AG09309 (cell line): ENCODE measurements around the gene FKRP.

Experiments used
- DNase-seq: peaks from one replicate; pipeline ENCODE4 v3.0.0-alpha.2; 2010; ENCODE audit warnings: low read depth
- H3K4me3 ChIP-seq: 2 replicates; pipeline ENCODE4 v1.5.1; 2011; ENCODE audit warnings: mild to moderate bottlenecking, low read depth, low read length, moderate library complexity; ENCODE audit not compliant: control insufficient read depth
- CTCF ChIP-seq: IDR thresholded peaks from 2 replicates; pipeline ENCODE4 v1.5.1; 2011; ENCODE audit warnings: mild to moderate bottlenecking, low read depth, low read length, inconsistent platforms; ENCODE audit not compliant: insufficient read depth, control insufficient read depth; ENCODE audit errors: missing control alignments

FKRP gene

GRCh38 chr19:46731584-46731983 lies 14.3 kb upstream of the FKRP start:
- no peak for DNase-seq
- TF ChIP-seq CTCF: no peak
- H3K4me3 ChIP-seq: no peak overlapping the region

- DNase-seq: no peak
- H3K4me3 ChIP-seq: no peak overlapping the region
- no peak for TF ChIP-seq CTCF
Measured at GRCh38 chr19:46732172-46732938, 13.5 kb upstream of the FKRP start.

GRCh38 chr19:46732966-46733689 lies 12.7 kb upstream of the FKRP start:
- DNase-seq: no peak
- H3K4me3 ChIP-seq: no peak overlapping the region
- no peak for TF ChIP-seq CTCF

GRCh38 chr19:46733690-46734292 lies 12.1 kb upstream of the FKRP start:
- no peak for DNase-seq
- no peak for TF ChIP-seq CTCF
- H3K4me3 ChIP-seq: no peak overlapping the region

- DNase-seq: no peak
- H3K4me3 ChIP-seq: no peak overlapping the region
- TF ChIP-seq CTCF: no peak
Measured at GRCh38 chr19:46736531-46737297, 9.1 kb upstream of the FKRP start.

GRCh38 chr19:46737298-46737654 lies 8.6 kb upstream of the FKRP start:
- TF ChIP-seq CTCF: no peak
- no peak for DNase-seq
- no peak overlapping the region for H3K4me3 ChIP-seq
